GM19397 (cell line): ENCODE results near the gene PTPRN2.

ENCODE experiments used
- ATAC-seq: cut with Tn5 transposase; IDR thresholded peaks from one replicate; pipeline ENCODE4 v1.9.1; 2021; ENCODE audit warnings: mild to moderate bottlenecking, moderate library complexity; ENCODE audit not compliant: unreplicated experiment

The PTPRN2 gene

DNA sequence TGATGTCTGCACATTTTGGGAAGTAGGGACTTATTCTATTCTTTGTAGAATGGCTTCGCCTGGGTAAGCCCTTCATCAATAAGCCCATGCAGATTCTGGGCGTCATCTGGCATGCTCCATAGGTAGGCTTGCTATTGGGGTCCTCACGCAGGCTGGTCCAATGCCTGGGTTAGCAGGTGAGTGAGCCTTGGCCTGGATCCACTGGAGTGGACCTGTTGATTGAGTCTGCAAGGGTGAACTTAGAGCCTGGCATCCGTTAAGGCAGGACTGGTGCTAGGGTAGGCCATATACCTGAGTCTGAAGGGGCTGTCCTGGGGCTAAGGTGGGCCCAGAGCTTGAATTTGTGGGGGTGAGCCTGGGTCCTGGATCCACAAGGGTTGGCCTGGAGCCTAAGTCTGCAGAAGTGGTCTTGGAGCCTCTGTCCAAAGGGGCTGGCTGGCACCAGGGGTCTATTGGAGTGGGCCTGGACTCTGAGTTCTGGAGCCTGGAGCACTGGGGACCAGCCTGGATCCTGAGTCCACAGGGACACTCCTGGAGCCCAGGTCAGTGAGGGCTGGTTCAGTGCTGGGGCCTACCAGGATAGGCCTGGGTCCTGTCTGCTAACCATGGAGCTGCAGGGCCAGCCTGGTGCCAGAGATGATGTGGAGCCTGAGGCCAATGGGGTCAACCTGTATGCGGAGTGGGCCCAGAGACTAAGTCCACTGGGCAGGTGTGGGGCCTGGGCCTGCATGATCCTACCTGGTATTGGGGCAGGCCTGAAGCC is 297.7 kb downstream of the PTPRN2 start:
- ATAC-seq: no peak

DNA sequence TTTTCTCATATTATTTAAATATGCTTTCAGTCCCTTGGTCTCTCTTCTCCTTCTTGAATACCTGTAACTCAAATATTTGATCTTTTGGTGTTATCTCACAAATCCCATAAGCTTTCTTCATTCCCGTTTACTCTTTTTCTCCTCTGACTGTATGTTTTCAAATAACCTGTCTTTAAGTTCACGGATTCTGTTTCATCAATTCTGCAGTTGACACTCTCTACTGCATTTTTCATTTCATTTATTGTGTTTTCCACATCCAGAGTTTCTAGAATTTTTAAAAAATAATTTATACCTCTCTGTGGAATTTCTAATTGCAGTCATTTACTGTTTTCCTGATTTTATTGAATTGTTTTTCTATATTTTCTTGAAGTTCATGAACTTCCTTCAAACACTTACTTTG is 298.4 kb downstream of the PTPRN2 start:
- no peak for ATAC-seq

DNA sequence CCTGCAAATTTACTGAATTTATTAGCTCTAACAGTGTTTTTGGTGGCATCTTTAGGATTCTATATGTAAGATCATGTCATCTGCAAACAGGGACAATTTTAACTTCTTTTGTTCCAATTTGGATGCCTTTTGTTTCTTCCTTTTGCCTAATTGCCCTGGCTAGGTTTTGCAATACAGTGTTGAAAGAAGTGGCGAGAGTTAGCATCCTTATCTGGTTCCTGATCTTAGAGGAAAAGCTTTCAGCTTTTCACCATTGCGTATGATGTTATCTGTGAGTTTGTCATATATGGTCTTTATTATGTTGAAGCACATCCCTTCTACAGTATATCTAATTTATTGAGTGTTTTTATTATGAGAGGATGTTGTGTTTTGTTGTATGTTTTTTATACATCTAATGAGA is 301.4 kb downstream of the PTPRN2 start:
- ATAC-seq: no peak

DNA sequence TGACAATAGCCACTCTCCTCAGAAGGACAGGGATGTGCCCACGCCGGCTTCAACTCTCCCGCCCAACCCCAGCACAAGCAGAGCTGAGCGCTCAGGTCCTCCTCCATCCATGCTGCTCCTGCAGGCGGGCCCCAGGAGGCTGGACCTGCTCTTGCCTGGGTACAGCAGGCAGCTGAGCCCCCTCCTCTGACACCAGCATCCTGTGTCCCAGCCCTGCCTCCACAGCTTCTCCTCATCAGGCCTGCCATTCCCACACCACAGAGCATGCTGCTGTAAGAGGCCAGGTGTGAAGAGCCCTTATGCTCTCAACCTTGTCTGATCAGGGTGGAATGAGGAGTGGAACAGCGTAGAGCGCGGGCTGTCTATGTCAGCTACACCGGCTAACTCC is 302.2 kb downstream of the PTPRN2 start:
- ATAC-seq: no peak

GRCh38 chr7:158284617-158285382 is 302.8 kb downstream of the PTPRN2 start:
- ATAC-seq: no peak

DNA sequence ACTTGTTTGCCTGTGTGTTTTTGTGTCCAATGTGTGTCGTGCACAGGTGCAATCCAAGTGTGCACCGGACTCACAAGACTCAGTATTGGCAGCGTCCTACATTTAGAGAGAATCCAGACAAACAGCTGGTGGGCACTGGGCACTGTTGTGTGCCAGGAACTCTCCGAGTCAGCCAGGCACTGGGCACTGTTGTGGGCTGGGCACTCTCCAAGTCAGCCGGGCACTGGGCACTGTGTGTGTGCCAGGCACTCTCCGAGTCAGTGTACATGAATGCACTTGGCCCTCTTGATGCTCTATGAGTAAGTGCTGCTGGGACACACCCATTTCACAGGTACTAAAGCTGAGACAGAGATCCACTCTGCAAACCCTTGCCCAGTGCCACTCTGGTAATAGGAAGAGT is 303.5 kb downstream of the PTPRN2 start:
- no peak for ATAC-seq

DNA sequence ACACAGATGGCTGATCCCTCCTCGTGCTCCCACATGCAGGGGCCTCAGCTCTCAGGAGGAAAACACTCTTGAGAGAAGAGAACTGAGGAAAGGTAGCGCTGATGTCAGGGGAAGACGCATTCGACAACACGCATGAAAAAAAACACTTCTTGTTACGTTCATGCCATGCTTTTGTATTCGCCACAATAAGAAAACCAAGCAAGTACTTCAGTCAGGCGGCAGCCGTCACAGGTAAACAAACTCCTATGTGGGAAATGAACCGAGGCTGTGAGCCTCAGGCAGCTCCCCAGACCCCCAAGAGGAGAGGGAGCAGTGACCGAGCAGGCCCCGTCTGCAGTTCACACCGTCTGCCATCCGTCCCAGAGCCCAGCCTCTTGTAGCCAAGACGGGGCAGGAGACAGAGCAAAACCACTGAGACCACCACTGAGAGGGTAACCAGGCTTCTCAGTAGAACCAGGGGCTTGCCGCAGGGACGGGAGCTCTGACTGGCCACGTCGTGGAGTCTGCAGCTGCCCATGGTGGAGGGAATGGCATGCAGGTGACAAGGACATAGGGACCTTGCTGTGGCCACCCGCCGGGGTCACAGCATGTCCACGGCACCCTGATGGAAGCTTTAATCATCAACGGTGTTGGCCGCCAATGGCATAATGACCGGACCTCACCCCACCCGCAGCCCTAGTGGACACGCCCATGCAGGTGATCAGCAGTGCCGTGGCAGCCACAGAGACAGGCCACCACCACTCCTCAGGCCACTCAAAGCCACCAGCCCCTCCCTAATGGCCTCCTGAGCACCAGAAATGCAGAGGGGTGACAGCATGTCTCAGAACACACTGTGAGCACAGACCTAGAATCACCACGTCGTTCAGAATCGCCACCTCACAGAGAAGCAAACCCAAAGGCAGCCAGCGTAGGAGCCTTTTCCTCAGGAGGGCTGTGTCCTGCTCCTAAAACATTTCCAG is 304.3 kb downstream of the PTPRN2 start:
- ATAC-seq: no peak

DNA sequence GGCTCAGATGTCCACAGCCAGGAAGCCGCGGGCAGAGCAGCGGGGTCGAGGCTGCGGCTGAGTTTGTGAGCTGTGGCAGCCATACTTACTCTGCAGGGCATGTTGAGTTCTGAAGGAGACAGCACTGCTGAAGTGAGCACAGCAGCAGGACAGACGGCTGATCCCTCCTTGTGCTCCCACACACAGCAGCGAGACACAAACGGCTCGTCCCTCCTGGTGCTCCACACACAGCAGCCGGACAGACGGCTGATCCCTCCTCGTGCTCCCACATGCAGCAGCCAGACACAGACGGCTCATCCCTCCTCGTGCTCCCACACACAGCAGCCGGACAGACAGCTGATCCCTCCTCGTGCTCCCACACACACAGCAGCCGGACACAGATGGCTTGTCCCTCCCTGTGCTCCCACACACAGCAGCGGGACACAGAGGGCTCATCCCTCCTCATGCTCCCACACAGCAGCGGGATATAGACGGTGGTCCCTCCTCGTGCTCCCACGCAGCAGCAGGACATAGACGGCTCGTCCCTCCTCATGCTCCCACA is 305.1 kb downstream of the PTPRN2 start:
- no peak for ATAC-seq

DNA sequence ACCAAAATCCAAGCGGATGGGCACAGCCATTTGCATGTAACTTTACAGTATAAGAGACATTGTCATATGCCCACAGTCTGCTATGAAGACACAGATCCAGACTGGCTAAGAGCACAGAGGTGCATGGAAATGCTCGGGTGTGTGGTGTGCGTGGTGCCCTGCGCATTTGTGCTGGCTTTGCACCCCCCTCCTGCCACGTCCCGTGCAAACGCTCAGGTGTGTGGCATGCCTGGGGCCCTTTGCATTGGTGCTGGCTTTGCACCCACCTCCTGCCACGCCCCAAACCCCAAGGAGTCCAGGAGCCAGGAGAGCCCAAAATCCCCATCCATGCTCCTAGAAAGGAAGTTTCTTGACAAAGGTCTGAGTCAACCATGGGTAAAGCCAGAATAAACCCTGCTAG is 306.2 kb downstream of the PTPRN2 start:
- no peak for ATAC-seq

DNA sequence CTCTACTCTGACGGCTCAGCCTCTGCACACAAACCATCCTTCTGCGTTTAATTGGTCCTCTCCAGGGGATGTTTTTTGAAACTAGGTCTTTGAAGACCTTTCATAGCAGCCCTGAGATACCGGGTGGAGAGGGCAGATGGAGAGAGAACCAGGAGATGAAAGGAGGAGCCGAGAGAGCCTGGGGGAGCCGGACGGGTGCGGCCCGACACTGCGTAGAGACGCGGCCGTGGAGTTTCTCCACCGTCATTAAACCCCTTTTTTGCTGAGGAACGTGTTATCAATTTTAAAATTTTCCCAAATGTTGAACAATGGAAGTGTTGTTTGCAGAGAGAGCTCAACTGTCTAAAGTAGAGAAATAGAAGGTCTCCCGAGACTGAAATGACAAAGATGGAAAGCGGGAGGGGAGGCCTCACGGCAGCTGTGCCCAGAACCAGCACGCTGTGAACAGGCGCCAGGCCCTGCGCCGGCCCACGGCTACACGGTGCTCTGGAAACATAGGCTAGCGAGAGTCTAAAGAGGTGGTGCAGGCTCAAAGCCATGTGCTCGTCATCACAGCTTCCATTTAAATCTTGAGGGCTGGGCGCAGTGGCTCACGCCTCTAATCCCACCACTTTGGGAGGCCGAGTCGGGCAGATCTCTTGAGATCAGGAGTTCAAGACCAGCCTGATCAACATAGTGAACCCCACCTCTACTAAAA is 307.0 kb downstream of the PTPRN2 start:
- no peak for ATAC-seq

DNA sequence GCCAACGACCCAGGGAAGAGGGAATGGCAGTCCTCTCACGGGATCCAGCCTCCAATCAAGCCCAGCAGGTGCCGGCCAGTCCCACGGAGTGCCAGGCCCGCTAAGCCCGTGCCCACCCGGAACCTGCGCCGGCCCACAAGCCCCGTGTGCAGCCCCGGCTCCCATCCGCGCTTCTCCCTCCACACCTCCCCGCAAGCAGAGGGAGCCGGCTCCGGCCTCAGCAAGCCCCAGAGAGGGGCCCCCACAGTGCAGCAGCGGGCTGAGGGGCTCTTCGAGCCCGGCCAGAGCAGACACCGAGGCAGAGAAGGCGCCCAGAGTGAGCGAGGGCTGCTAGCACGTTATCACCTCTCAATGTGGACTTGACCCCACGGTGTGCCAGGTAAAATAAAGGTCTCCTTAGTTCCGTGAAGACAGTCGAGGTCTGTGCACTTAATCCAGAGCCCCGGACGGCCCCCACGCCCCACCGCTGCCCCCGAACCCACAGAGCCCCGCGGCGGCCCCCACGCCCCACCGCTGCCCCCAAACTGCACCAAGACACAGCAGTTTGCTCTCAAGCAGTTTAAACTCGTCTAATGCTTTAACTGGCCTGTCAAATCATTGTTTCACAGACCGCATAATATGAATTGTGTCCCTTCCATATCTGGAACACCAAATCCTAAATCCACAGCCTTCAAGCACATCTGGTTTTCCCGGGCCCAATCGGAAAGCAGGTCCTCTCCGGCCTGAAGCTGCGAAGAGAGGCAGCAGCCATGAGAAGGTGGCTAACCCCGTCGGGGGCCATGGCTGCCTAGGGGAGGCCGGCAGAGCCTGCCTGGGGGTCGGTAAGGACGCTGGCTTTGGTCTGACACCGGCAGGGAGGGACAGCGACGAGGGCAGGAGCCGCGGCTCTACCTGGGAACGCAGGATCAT is 307.8 kb downstream of the PTPRN2 start:
- no peak for ATAC-seq

DNA sequence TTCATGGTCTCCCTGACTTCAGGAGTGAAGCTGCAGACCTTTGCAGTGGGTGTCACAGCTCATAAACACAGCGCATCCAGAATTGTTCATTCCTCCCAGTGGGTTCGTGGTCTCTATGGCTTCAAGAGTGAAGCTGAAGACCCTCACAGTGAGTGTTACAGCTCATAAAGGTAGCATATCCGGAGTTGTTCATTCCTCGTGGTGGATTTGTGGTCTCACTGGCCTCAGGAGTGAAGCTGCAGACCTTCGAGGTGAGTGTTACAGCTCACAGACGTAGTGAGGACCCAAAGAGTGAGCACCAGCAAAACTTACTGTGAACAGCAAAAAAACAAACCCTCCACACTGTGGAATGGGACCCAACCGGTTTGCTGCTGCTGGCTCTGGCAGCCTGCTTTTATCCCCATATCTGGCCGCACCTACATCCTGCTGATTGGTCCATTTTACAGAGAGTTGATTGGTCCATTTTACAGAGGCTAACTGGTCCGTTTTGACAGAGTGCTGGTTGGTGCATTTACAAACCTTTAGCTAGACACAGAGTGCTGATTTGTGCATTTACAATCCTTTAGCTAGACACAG is 308.8 kb downstream of the PTPRN2 start:
- ATAC-seq: no peak

GRCh38 chr7:158277219-158278141 is 310.1 kb downstream of the PTPRN2 start:
- no peak for ATAC-seq

GRCh38 chr7:158276414-158277218 is 311.0 kb downstream of the PTPRN2 start:
- ATAC-seq: no peak

DNA sequence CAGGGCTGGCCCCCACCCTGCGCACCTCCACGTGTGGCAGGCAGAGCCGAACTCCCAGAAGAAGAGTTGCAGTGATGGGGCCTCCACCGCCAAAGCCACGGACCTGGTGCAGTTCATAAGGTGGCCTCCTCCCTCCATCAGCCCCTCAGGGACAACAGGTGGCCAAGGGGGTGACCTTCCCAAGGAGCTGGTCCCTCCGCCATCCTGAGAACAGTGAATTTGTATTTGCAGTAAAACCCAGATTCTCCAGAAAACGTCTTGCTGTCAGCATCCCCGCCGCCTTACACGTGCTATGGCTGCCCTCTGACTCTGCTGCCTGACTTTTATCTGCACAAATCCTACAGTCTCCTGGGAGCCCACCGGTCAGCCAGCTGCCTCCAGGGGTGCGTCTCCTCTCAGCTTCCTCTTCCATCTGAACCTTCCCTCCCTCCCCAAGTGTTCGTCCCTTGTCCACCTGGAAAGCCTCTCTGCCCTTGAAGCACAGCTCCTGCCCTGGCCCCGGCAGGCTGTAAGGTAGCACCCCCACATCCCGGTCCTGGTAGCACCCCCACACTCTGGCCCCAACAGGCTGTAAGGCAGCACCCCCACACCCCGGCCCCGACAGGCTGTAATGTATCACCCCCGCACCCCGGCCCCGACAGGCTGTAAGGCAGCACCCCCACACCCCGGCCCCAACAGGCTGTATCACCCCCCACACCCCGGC is 311.8 kb downstream of the PTPRN2 start:
- no peak for ATAC-seq

DNA sequence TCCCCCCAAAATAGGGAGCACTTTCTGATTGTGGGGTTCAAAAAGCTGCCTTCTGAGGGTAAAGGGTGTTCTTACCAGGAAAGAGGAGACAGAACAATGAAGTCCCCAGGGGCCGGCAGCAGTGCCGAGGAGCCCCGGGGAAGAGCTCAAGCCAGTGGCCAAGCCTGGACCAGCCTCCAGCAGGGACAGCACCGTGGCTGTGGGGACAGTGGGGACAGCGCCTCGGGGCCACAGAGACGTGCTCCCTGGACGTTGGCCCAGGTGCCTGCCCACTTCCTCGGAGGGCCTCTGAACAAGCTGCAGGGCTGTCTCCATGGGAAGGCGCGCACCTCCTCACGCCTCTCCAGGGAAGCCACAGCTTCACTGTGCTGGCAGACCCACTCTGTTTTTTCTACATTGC is 312.6 kb downstream of the PTPRN2 start:
- ATAC-seq: no peak

GRCh38 chr7:158274404-158274811 is 313.2 kb downstream of the PTPRN2 start:
- ATAC-seq: no peak
